ENCODE data around the gene TCF15. TPM values are rescaled to one million over a fixed set of nuclear protein-coding genes. Genes with fewer than 3 reads are reported as not detected.

The TCF15 gene
- total RNA-seq, 1 experiment from 2014 or later: 0.40 TPM

GRCh38 chr20:623704-624103, 13.6 kb upstream of the TCF15 start:
- Histone ChIP-seq H3K9me2 (replicated peaks; ENCODE audit: low read length) (no peaks in the 10 kb centered on the region), H3F3A (ENCODE audit: low read length, unreplicated experiment) (no peaks in the 10 kb centered on the region), H3K9me3 (ENCODE audit: low read length) (no peaks in the 10 kb centered on the region), H3K36me3 (ENCODE audit: low read depth, low read length) (no peaks in the 10 kb centered on the region), H3K4me1 (ENCODE audit: insufficient read depth, low read length) (no peaks in the 10 kb centered on the region), H3K27ac (ENCODE audit: low read length) (no peak overlapping the region), H3K4me2 (ENCODE audit: low read length) (no peak overlapping the region), H4K20me1 (ENCODE audit: low read length) (no peaks in the 10 kb centered on the region), H3K27me3 (ENCODE audit: low read length) (peaks cover 78% of the 10 kb centered on the region), H3K4me3 (ENCODE audit: low read length) (no peak overlapping the region), H3K79me2 (ENCODE audit: low read length) (no peaks in the 10 kb centered on the region), H2AFZ (ENCODE audit: low read length) (no peak overlapping the region), H3K9ac (ENCODE audit: low read length) (no peak overlapping the region)
- DNase-seq (no peak), ATAC-seq (no peak)
- TF ChIP-seq CTCF (conservative IDR thresholded peaks at IDR 0.05; ENCODE audit: low read depth, low read length): no peak
- TF ChIP-seq EZH2 (IDR thresholded peaks at IDR 0.05; ENCODE audit: low read length, unreplicated experiment): no peak
- no peak for TF ChIP-seq EZH2phosphoT487 (IDR thresholded peaks at IDR 0.05; ENCODE audit: borderline replicate concordance, low read length)
- no TSS peak for BruUV-seq (replicated peaks)
- CTCF ChIA-PET: no interaction called here
- intact Hi-C loops (cut with micrococcal nuclease): no loop called here
- POLR2A ChIA-PET (ENCODE audit: unreplicated experiment): no interaction called here

GRCh38 chr20:623021-623420, 12.9 kb upstream of the TCF15 start:
- Histone ChIP-seq H4K20me1 (ENCODE audit: low read length) (no peaks in the 10 kb centered on the region), H3K9ac (ENCODE audit: low read length) (no peak overlapping the region), H3K27me3 (ENCODE audit: low read length) (peaks cover 78% of the 10 kb centered on the region), H3K79me2 (ENCODE audit: low read length) (no peaks in the 10 kb centered on the region), H3K9me3 (ENCODE audit: low read length) (no peaks in the 10 kb centered on the region), H3K27ac (ENCODE audit: low read length) (no peak overlapping the region), H3K4me3 (ENCODE audit: low read length) (no peak overlapping the region), H3K36me3 (ENCODE audit: low read depth, low read length) (no peaks in the 10 kb centered on the region), H3F3A (ENCODE audit: low read length, unreplicated experiment) (no peaks in the 10 kb centered on the region), H2AFZ (ENCODE audit: low read length) (no peak overlapping the region), H3K9me2 (replicated peaks; ENCODE audit: low read length) (no peaks in the 10 kb centered on the region), H3K4me2 (ENCODE audit: low read length) (no peak overlapping the region), H3K4me1 (ENCODE audit: insufficient read depth, low read length) (no peaks in the 10 kb centered on the region)
- no TSS peak for BruUV-seq (replicated peaks)
- TF ChIP-seq EZH2 (IDR thresholded peaks at IDR 0.05; ENCODE audit: low read length, unreplicated experiment) (no peak), CTCF (conservative IDR thresholded peaks at IDR 0.05; ENCODE audit: low read depth, low read length) (no peak), EZH2phosphoT487 (IDR thresholded peaks at IDR 0.05; ENCODE audit: borderline replicate concordance, low read length) (no peak)
- intact Hi-C loops (cut with micrococcal nuclease): no loop called here
- ATAC-seq (no peak), DNase-seq (no peak)
- POLR2A ChIA-PET (ENCODE audit: unreplicated experiment): no interaction called here
- CTCF ChIA-PET: no interaction called here

GRCh38 chr20:622161-622560, 12.1 kb upstream of the TCF15 start:
- H3K9ac ChIP-seq (ENCODE audit: low read length): no peak overlapping the region
- no peaks in the 10 kb centered on the region for H3K4me1 ChIP-seq (ENCODE audit: insufficient read depth, low read length)
- no peaks in the 10 kb centered on the region for H3K9me2 ChIP-seq (replicated peaks; ENCODE audit: low read length)
- no peak for TF ChIP-seq CTCF (conservative IDR thresholded peaks at IDR 0.05; ENCODE audit: low read depth, low read length)
- TF ChIP-seq EZH2phosphoT487 (IDR thresholded peaks at IDR 0.05; ENCODE audit: borderline replicate concordance, low read length): no peak
- no peak for TF ChIP-seq EZH2 (IDR thresholded peaks at IDR 0.05; ENCODE audit: low read length, unreplicated experiment)
- no peaks in the 10 kb centered on the region for H3F3A ChIP-seq (ENCODE audit: low read length, unreplicated experiment)
- intact Hi-C loops (cut with micrococcal nuclease): no loop called here
- no peaks in the 10 kb centered on the region for H4K20me1 ChIP-seq (ENCODE audit: low read length)
- no peak overlapping the region for H2AFZ ChIP-seq (ENCODE audit: low read length)
- no TSS peak for BruUV-seq (replicated peaks)
- no peaks in the 10 kb centered on the region for H3K36me3 ChIP-seq (ENCODE audit: low read depth, low read length)
- CTCF ChIA-PET: no interaction called here
- no peak for ATAC-seq
- DNase-seq: no peak
- H3K79me2 ChIP-seq (ENCODE audit: low read length): no peaks in the 10 kb centered on the region
- H3K4me2 ChIP-seq (ENCODE audit: low read length): no peak overlapping the region
- no peak overlapping the region for H3K4me3 ChIP-seq (ENCODE audit: low read length)
- no peak overlapping the region for H3K27ac ChIP-seq (ENCODE audit: low read length)
- H3K27me3 ChIP-seq (ENCODE audit: low read length): peaks cover 78% of the 10 kb centered on the region
- POLR2A ChIA-PET (ENCODE audit: unreplicated experiment): no interaction called here
- H3K9me3 ChIP-seq (ENCODE audit: low read length): no peaks in the 10 kb centered on the region
